ENCODE measurements around the gene TUFT1.

The TUFT1 gene

GRCh38 chr1:151491641-151492040 is 48.5 kb upstream of the TUFT1 start:
- Histone ChIP-seq H3K9me3 (ENCODE audit: control insufficient read depth, insufficient read depth, low read depth, low read length) (no peaks in the 10 kb centered on the region), H3K27ac (ENCODE audit: extremely low read depth, low read depth, low read length) (no peak overlapping the region)
- CTCF ChIA-PET, result no interaction called here

More at GRCh38 chr1:151491641-151492040, 48.5 kb upstream of the TUFT1 start:
- TF ChIP-seq ZXDB (tag by site-specific recombination; IDR thresholded peaks at IDR 0.05), result no peak
- TF ChIP-seq ZNF837 (tag by site-specific recombination; IDR thresholded peaks at IDR 0.05), result no peak
- TF ChIP-seq REST (tag by site-specific recombination; IDR thresholded peaks at IDR 0.05), result no peak
- TF ChIP-seq ZNF518A (tag by site-specific recombination; conservative IDR thresholded peaks at IDR 0.05; ENCODE audit: low read depth), result no peak
- no peak for TF ChIP-seq ZNF776 (tag by site-specific recombination; IDR thresholded peaks at IDR 0.05; ENCODE audit: borderline replicate concordance)
- no peak for TF ChIP-seq ZNF624 (tag by site-specific recombination; IDR thresholded peaks at IDR 0.05)
- no peak for TF ChIP-seq ZBTB11 (tag by site-specific recombination; conservative IDR thresholded peaks at IDR 0.05; ENCODE audit: low read depth)
- no peak for TF ChIP-seq ZNF558 (tag by site-specific recombination; IDR thresholded peaks at IDR 0.05)
- TF ChIP-seq GFI1B (tag by site-specific recombination; IDR thresholded peaks at IDR 0.05), result no peak
- TF ChIP-seq ZNF362 (tag by site-specific recombination; IDR thresholded peaks at IDR 0.05), result no peak
- no peak for TF ChIP-seq KLF8 (tag by site-specific recombination; IDR thresholded peaks at IDR 0.05)
- peaks cover 9% of the 10 kb centered on the region; the same call in 1 of the 2 replicates for H3K4me1 ChIP-seq (ENCODE audit: control insufficient read depth, insufficient read depth, low read length)
- no peak overlapping the region for H3K4me3 ChIP-seq (ENCODE audit: low read depth, low read length)
- POLR2A ChIA-PET, result interaction anchor here (0.7 to 2.0 kb wide), 3 partner anchors 19 to 275 kb away, joined by 7 to 8 read pairs (median 8); partner anchors contain the start of gene CGN
- H3K36me3 ChIP-seq (ENCODE audit: control insufficient read depth in 2 of 2, insufficient read depth in 1 of 2, low read length in 2 of 2), result no peaks in the 10 kb centered on the region
